ENCODE measurements around the gene PRR20C.
"Not testable (repeated sequence)": the region's sequence is repeated elsewhere in the genome, so short reads cannot be mapped to it uniquely, and the experiment has no call there.

GRCh38 chr13:57160332-57160731 lies 6.5 kb downstream of the PRR20C start, which contains the start of gene PRR20D:
- TF ChIP-seq, protein P1, sequence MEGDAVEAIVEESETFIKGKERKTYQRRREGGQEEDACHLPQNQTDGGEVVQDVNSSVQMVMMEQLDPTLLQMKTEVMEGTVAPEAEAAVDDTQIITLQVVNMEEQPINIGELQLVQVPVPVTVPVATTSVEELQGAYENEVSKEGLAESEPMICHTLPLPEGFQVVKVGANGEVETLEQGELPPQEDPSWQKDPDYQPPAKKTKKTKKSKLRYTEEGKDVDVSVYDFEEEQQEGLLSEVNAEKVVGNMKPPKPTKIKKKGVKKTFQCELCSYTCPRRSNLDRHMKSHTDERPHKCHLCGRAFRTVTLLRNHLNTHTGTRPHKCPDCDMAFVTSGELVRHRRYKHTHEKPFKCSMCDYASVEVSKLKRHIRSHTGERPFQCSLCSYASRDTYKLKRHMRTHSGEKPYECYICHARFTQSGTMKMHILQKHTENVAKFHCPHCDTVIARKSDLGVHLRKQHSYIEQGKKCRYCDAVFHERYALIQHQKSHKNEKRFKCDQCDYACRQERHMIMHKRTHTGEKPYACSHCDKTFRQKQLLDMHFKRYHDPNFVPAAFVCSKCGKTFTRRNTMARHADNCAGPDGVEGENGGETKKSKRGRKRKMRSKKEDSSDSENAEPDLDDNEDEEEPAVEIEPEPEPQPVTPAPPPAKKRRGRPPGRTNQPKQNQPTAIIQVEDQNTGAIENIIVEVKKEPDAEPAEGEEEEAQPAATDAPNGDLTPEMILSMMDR (IDR thresholded peaks at IDR 0.05): not testable (repeated sequence)
- TF ChIP-seq POLR2A (IDR thresholded peaks at IDR 0.05): not testable (repeated sequence)

All from uterus (tissue), 2 donors.